ENCODE measurements around the gene KIAA1586.
"Not testable (repeated sequence)": the region's sequence is repeated elsewhere in the genome, so short reads cannot be mapped to it uniquely, and the experiment has no call there.

GRCh38 chr6:57047257-57047585, 728 bp downstream of the KIAA1586 start:
- TF ChIP-seq POLR2A (IDR thresholded peaks at IDR 0.05); POLR2AphosphoS5 (IDR thresholded peaks at IDR 0.05; ENCODE audit: insufficient read depth in 1 of 2, low read depth in 1 of 2); CTCF (IDR thresholded peaks at IDR 0.05): not testable (repeated sequence)

Measured in vagina (tissue), 2 donors.